GM19397 (cell line): ENCODE results near the gene NOX3.
"Not testable (repeated sequence)": the region's sequence is repeated elsewhere in the genome, so short reads cannot be mapped to it uniquely, and the experiment has no call there.

Source experiments
- ATAC-seq: cut with Tn5 transposase; IDR thresholded peaks from one replicate; pipeline ENCODE4 v1.9.1; 2021; ENCODE audit warnings: mild to moderate bottlenecking, moderate library complexity; ENCODE audit not compliant: unreplicated experiment

NOX3 gene

DNA sequence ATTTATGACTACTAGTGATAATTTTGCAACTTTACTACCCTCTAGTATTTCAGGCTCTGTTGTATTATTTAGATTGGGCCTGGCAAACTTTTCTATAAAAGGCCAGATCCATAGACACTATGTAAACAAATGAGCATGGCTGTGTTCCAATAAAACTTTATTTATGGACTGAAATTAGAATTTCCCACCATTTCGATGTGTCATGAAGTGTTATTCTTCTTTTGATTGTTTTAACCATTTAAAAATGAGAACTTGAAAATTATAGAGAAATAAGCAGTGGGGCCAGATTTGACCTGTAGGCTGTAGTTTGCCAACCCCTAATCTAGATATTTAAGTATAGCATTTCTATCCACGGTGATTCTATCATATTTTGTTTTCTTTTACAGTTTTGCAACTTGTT, 79.8 kb downstream of the NOX3 start:
- ATAC-seq = no peak

DNA sequence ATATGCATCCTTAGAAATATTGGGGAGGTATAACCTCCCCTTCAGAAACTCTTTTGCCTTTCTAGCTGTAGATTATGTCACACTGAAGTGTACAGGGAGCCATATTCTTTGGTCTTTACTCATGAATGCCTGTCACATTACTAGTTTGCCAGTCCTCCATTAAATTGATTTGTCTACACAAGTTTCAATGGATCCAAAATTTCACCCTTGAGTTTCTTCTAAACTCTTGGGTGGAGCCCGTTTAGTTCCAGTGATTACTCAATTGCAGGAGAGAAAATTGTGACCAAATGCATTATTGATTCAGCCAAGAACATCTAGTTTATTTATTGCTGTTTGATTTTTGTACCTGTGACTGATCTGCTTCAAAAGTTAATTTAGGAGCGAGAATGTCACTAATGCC, 81.0 kb downstream of the NOX3 start:
- no peak for ATAC-seq

DNA sequence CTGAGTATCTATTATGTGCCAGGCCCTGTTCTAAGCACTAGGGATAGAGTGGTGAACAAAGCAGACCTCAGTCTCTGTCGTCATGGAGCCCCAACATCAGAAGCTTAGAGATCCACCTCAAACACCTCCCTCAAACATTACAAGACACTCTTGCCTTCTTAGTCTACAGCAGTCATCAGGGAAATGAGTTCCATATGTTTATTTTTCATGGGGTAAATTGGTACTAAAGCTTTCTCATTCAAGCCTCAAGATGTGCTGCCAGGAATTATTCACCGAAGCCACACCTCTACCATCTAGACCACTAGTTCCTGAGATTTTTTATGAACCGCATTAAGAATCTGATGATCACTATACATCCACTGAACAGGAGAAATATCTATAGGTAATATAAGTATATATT, 82.4 kb downstream of the NOX3 start:
- no peak for ATAC-seq

DNA sequence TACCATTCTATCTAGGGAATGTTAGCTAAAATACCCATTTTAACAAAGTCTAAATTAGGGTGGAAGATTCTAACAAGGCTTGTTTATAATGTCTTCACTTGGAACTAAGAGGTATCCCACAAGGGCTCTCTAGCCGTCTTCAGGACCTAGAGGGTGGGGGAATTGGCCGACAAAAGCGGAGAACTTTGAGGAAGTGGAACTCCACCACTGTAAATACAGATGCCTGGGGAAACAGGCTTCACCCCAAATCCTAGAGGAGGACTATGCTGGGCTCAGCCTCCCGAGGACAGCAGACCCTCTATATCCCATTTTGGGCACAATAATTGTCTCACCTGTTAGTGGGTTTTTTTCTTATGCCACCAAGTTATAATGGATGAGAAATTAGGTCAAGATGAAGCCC, 83.4 kb downstream of the NOX3 start:
- ATAC-seq = no peak

GRCh38 chr6:155371230-155371629, 84.4 kb downstream of the NOX3 start:
- ATAC-seq = no peak

- ATAC-seq = no peak
Observed at GRCh38 chr6:155366325-155366724, 89.3 kb downstream of the NOX3 start.

- ATAC-seq = no peak
Observed at GRCh38 chr6:155364844-155365437, 90.7 kb downstream of the NOX3 start.

DNA sequence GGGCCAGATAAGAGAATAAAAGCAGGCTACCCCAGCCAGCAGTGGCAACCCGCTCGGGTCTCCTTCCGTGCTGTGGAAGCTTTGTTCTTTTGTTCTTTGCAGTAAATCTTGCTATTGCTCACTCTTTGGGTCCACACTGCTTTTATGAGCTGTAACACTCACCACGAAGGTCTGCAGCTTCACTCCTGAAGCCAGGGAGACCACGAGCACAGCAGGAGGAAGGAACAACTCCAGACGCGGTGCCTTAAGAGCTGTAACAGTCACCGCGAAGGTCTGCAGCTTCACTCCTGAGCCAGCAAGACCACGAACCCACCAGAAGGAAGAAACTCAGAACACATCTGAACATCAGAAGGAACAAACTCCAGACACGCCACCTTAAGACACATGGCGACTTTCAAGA, 91.6 kb downstream of the NOX3 start:
- ATAC-seq = not testable (repeated sequence)

GRCh38 chr6:155362968-155363632, 92.5 kb downstream of the NOX3 start:
- not testable (repeated sequence) for ATAC-seq

GRCh38 chr6:155354167-155354566, 101.5 kb downstream of the NOX3 start:
- ATAC-seq = no peak

GRCh38 chr6:155352811-155353210, 102.8 kb downstream of the NOX3 start:
- ATAC-seq = no peak

GRCh38 chr6:155352130-155352420, 103.6 kb downstream of the NOX3 start:
- ATAC-seq = no peak

DNA sequence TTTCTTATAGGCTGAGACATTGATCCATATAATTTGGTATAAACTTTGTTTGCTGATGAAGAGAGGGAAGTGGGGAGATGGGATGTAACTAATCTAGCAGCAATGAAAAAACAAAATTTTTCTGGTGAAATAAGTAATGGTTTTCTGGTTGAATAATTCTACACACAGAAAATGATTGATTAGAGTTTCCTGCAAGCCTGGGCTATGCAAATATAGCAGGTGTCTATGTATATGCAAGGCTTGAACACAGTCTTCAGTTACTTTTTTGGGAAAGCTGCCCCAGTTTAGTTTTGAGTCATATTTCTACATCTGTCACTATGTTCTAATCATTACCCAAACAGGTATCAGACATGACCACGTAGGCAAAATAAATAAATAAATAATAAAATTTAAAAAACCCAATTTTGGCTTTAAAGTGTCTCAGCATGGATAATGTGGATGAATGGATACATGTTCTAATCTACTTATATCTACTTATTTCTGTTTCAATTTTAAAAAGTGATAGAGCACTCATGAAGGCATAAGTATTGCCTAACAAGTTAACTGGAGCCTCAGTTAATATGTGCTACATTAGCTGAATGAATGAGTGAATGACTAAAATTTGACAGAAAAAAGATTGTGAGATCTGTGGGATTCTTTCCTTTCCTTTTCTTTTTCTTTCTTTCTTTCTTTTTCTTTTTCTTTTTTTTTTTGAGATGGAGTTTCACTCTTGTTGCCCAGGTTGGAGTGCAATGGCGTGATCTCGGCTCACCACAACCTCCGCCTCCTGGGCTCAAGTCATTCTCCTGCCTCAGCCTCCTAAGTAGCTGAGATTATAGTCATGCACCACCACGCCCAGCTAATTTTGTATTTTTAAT, 104.1 kb downstream of the NOX3 start:
- ATAC-seq = peak; percentile 92

- no peak for ATAC-seq
Observed at GRCh38 chr6:155349956-155350355, 105.7 kb downstream of the NOX3 start.

DNA sequence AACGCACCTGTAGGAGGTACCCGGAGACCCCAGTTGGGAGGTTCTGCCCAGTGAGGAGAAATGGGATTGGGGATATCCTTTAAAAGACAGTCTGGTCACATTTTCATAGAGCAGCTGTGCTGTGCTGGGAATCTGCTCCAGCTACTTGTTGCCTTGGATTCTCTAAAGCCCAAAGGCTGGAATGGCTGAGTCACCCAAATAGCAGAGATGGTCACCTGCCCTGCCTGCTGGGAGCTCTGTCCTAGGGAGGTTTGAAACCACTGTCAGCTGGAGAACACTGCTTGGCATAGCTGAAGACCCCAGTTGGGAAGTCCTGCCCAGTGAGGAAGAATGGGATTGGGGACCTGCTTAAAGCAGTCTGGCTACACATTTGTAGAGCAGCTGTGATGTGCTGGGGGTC, 106.5 kb downstream of the NOX3 start:
- no peak for ATAC-seq

DNA sequence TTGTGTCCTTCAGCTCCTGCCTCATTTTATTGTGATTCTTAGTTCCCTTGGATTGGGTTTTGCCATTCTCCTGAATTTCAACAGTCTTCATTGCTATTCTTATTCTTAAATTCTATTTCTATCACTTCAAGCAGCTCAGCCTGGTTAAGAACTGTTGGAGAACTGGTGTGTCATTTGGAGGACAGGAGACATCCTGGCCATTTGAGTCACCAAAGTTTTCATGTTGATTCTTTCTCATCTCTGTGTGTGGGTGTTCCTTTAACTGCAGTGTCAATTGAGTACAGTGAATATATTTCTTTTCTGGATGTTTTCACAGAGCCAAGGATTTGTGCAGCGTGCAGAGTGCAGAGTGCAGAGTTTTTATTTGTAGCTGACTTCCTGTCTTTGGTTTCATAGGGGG, 107.8 kb downstream of the NOX3 start:
- no peak for ATAC-seq

DNA sequence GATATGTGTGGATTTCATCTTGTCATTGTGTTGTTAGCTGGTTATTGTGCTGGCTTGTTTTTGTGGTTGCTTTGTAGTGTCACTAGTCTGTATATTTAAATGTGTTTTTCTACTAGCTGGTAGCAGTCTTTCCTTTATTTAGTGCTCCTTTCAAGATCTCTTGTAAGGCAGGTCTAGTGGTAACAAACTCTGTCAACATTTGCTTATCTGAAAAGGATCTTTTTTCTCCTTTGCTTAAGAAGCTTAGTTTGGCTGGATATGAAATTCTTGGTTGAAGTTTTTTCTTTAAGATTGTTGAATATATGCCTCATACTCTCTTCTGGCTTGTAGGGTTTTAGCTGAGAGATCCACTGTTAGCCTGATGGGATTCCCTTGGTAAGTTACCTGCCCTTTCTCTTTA, 108.7 kb downstream of the NOX3 start:
- ATAC-seq = no peak
